HG03097 (cell line): ENCODE data around the gene CDK6.

Experiments
- ATAC-seq: cut with Tn5 transposase; IDR thresholded peaks from one replicate; pipeline ENCODE4 v1.9.1; 2021; ENCODE audit not compliant: unreplicated experiment, low FRiP score

CDK6 gene

DNA sequence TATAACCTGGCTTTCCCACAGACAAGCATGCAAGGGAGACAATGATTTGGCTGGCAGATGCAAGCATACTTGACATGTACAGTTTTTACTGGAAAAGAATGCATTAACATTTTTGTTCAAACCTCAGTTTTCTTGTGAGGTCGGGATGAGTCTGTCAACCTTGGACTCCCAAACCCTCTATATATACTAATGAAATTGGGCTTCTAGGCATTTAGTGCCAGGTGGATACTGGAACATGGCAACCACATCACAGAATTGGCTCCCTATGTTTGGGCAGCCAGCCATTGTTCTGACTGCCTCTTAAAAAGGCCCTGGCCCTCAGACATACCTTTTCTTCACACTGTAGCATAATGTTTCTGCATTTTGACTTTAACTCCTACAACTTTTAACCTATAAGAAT lies 39.1 kb downstream of the CDK6 start:
- no peak for ATAC-seq

DNA sequence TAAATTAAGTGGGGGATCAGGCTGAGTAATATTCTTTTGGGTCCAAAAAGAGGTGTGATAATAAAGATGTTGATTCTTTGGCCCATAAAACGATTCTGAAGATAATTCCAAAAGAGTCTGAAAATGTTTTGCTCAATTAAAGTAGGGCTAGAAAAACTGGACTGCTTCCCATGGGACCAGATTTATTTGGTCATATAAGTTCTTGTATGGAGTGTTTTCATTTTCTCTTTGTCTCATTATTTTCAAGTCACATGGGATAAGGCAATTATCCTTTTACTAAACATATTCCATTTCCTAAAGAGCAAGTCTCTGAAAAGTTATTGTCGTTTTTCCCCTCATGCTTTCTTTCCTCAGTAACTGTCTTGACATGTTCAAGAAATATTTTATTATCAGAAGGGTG lies 41.5 kb downstream of the CDK6 start:
- ATAC-seq, result no peak

DNA sequence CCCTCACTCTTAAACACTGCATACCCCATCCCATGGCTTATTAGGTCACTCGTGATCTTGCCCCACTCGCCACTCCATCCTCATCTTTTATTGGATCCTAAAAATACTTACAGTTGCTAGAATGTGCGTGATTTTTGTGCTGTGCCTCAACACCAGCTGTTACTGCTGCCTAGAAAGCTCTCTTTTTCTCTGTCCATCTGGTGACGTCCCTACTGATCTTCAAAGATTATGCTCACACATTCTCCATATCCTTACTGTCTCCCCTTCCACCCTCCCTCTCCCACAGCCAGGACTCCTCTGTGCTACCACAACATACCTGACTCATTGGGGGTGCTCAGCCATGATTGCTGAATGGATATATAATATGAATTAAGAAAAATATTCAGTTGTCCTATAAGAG lies 42.0 kb downstream of the CDK6 start:
- ATAC-seq, result no peak

DNA sequence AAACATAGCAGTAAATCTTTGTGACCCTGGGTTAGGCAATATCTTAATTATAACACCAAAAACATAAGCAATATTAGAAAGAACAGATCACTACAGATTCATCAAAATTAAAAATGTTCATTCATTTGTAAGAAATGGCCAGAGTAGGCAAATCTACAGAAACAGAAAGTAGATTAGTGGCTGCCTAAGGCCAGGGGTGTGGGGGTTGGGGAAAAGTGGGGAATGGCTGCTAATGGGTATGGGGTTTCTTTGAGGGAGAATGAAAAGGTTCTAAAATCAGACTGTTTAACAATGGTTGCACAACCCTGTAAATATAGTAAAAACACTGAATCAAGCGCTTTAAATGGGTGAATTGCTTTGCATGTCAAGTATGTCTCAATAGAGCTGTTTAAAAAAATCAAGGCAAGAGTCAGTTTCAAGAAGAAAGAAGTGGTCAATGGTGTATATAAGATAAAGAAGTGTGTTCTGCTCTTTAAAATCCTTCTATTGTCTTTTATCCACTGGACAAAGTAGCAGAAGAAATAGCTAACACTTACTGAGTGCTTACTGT lies 42.6 kb downstream of the CDK6 start:
- no peak for ATAC-seq

DNA sequence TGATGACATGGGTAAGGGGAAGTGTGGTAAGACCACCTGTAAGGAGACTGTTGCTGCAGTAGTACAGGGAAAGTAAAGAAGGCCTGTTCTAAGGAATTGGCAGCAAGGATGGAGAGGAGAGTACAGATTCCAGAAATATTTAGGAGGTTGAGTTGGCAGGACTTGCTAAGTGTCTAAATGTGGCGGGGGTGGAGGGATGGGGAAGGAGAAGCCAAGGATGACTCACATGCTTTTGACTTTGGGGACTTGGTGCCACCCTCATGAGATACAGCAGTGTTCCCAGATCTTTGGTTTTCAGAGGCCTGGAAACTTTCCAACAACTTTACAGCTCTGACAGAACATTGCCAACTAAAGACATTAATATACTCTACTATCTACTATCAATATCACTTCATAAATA lies 45.4 kb downstream of the CDK6 start:
- no peak for ATAC-seq

DNA sequence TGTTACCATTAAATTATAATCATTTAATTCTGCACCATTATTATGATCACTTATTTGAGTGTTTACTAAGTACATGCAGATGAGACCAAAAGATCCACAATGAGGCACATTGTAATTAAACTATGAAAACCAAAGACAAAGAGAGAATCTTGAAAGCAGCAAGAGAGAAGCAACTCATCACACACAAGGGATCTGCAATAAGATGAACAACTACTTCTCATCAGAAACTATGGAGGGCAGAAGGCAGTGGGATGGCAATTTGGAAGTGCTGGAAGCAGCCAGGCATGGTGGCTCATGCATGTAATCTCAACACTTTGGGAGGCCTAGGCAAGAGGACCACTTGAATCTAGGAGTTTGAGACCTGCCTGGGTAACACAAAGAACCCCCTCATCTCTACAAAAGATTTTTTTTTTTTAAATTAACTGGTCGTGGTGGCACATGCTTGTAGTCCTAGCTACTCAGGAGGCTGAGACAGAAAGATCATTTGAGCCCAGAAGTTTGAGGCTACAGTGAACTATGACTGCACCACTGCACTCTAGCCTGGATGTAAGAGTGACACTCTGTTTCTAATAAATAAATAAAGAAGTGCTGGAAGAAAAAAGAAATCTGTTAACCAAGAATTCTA lies 47.7 kb downstream of the CDK6 start:
- ATAC-seq, result no peak

DNA sequence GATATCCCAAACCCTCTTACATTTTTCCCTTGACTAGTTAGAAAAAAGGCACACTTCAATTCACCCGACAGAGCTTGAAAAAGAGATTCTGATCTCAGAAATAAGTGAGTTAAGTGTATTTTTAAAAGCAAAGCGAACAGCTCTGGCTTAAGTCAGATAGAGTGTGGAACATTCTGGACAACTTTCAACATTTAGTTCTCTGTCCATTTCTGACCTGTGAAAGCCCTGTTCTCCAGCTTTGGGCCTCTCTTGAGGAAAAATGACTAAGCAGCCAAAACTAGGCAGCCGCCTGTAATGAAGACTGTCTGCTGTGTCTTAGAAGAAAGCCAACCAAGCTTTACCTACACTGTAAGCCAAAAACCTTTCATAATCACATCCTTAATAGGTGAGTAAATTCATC lies 50.5 kb downstream of the CDK6 start:
- ATAC-seq, result no peak

DNA sequence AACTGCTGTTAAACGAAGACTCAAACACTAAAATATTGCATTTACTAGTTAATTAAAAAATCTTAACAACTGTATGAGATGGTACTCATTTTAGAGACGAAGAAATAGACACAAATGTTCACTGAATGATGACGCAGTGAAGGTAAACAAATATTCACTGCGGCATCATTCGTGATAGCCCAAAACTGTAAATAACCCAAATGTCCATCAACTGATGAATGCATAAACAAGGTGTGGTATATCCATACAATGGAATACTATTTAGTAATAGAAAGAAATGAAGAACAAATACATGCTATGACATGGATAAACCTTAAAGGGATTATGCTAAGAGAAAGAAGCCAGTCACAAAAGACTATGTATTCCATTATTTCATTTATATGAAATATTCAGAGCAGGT lies 51.4 kb downstream of the CDK6 start:
- no peak for ATAC-seq

DNA sequence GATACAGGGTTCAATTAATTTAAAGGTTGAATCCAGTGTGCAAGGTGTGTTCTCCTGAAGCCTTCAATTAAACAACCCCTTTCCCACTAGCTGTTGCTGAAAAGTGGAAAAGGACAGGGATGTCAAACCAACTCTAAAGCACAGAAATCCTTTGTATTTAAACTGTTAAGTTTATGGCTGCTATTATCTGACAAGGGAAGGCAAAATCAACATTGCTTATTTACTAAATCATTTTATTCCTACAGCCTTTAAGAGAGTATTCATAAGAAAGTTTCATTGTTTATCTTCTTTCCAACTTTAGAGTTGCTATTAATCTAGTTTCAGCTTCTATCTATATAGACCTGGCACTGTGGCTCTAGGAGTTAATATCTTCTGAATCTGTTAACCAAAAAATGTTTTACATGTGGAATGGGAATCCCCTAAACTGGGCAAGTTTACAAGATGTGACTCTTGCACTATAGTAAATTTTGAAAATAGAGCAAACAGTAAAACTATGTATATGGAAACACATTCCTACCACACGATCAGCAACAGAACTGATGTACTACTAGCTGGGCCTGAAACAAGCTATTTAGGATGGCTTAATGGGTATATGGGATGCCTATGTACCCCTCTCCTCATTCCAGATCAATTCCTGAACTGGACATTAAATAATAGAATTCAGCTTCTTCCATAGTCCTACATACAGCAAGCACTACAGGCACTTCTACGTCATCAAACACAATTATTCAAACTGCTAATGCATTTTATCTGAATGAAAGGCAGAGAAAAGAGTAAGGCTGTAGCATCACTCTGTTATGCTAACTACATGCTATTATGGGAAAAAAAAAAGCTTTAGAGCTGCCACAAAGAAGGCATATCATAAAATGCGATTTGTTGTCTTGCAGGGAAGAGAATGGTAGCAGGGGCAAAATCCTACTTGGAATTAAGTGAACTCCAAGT lies 52.8 kb downstream of the CDK6 start:
- ATAC-seq, result no peak

DNA sequence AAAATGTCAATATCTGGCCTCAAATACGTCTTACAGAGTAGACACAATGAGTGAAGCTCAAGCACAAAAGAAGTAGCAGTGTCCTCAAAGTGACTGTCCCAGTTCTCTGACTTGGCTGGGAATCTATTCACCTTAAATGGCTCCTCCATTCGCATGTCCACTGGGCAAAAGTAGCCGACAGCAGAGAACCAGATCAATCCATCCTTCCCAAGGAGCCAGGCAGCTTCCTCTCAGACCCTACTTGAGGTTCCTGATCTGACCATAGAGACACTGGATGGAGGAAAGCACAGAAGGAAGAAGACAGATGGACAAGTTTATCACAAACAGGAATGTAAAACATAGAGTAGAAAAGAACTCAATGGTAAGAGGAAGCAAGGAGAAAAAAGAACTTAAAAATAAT lies 53.5 kb downstream of the CDK6 start:
- no peak for ATAC-seq

DNA sequence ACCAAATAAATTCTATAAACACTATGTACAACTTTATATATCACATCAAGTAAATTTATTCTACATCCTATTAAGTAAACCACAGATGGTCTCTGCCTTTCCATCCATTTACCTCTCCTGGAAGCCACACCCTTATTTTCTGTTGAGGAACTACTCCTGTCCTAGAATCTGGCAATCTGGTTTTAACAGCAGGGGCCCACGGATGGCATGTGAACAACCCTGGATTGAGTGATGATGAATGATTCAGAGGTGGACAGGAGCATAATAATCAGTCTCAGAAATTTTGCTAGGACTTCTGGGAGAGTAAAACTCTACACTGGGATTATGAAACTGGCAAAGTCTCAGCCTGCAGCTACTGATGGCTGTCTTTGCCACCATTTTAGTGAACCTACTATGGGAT lies 54.1 kb downstream of the CDK6 start:
- no peak for ATAC-seq

DNA sequence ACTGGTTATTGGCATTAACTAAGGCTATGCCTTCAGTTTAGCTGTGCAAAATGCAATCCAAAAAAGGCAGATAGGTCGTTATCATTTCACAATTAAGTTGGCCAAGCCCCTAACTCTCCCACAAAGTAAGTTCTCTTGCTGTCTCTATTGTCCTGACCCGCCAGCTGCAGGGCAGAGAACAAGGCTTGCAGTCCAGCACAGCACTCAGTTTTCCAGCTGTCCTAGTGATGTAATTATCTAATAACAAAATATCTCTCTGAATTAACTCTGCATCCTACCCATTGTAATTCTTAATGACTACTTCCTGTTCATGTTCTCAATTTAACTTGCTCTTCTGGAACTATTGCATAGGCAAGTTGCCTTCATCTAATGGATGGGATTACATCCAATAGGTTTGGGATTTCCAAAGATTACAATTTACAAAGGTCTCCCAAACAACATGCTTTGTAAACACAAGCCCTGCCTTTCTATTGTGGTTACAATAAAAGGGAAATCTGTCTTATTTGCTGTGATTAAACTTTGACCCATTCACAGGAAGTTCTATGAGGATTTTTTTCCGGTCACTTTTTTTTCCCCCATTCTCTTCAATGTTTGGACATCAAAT lies 55.2 kb downstream of the CDK6 start:
- ATAC-seq, result no peak

DNA sequence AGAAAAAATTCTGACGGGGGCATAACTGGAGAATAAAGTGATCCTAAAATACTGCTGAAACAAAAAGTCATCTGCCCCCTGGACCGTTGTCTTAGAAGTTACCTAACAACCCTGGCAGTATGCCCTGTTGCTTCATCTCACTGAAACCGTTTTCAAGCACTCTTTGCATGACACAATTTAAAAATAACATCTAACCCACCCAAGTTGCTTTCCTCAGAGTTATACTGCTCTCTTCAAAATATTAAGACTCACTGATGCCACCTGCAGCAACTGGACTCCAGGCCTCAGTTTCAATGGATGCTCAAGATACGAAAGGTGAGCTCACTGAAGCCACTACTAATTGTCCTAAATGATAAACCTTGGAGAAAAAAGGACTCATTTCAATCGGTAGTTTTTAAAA lies 57.4 kb downstream of the CDK6 start:
- ATAC-seq, result peak; percentile 52

DNA sequence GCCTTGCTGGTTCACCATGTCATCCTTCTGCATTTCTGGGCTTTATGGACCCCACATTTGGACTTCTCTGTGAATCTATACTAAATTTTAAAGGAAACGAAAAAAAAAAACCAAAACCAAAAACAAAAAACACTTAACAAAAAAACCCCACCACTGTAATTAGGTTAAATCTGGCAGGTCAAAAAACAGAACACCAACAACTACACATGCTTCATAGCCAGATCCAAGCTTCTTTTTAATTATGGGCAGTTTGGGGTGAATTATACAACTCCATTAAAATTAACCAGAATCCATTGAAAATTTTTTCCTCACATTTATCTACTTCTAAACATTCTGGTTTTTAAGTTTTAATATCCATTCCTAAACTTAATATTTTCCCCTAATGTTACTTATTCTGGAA lies 58.4 kb downstream of the CDK6 start:
- no peak for ATAC-seq

DNA sequence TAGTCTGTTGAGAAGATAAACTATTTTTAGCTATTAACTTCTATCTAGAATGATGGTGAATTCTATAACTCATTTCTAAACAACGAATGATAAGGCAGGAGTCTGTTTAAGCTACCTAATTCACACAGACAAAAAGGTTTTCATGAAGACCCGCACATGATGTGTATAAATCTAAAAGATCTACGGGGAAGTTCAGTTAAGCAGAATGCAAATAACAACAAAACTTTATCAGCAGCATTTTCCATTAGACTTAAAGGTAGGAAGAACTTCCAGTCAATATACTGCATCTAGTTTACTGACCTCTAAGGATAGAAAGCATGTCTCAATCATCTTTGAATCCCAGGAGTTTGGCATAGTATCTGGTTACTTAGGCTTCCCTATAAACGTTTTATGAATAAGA lies 62.6 kb downstream of the CDK6 start:
- ATAC-seq, result no peak

DNA sequence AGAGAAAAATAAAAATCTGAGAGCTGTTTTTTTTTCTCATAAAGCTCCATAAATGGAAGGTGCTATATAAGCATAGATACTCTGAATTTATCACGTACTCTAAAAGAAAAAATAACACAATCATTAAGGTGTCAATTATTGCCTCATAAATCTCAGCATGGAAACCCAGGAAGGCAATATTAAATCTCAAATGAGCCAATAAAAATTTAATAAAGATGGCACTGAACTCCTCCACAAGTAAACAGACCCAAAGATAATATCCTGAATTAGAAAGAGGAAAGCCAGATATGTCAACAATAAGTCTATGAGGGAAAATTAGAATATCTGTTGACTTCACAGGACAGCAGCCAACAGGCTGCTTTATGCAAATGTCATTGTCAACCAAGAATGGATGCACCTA lies 66.5 kb downstream of the CDK6 start:
- ATAC-seq, result no peak

DNA sequence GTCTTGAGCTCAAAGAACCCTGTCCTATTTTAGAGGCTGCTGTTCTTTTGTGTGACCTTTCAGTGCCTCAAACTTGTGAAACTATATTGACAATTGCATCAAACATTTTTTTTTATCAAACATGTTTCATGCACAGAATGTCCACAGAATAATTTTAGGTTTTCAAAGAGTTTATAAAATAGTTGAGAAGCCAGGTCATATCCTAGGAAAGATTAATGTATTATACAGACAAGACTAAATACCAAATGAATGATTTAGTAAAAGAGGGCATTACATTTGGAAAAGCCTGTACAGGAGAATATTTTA lies 67.0 kb downstream of the CDK6 start:
- no peak for ATAC-seq

DNA sequence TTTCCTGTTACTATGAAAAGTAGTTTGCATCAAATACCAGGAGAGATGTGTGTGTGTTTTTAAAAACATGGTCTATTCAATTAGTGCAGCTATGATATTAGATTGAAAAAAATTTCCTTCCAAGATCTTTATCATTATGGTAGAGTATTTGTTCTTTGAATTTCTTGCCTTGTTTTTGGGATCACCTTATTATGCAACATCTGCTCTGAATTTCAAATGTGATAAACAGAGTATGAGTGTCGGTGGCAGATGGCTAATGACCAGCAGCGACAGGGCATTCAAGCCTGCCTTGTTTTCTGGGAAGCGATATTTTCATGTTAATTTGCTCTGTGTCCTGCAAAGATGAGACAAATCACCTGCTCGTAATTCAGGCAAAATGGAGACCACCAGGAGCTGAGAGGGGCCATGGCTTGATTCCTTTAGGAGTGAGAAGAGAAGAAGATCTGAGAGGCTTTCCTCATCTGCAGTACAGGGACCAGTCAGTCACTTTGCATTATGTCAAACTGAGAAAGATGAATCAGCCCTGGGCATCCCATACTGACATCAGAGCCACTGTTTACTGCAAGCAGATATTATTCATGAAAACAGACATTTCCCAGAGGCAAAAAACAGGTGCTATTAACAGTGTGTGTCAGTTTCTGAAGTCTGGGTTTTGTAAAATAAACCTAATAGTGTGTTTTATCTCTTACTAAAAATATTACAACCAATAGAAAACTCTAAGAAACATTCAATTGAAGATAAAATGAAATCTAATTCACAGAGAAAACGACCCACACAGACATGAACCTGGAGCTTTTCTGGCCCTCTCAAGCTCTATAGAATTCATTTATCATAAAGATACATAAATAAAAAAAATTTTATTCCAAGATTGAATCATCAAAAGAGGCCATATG lies 67.6 kb downstream of the CDK6 start:
- ATAC-seq, result peak; percentile 60

DNA sequence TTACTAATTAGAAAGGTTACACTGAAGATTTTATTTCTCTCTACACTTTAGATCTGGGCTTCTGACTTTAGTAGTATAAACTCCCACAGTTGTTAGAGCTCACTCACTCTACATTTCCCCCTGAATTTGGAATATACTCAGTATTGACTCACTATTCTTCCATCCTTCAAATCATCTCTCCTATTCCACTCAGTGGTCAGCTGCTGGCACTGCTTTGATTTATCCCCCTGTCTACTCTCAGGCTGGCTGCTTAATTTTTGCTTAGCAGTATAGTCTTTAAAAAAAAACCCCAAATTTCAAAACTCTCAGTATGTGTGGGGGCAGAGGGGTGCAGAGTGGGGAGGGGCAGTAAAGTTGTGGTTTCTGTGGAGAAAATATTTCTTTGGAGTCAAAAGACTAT lies 68.9 kb downstream of the CDK6 start:
- no peak for ATAC-seq

DNA sequence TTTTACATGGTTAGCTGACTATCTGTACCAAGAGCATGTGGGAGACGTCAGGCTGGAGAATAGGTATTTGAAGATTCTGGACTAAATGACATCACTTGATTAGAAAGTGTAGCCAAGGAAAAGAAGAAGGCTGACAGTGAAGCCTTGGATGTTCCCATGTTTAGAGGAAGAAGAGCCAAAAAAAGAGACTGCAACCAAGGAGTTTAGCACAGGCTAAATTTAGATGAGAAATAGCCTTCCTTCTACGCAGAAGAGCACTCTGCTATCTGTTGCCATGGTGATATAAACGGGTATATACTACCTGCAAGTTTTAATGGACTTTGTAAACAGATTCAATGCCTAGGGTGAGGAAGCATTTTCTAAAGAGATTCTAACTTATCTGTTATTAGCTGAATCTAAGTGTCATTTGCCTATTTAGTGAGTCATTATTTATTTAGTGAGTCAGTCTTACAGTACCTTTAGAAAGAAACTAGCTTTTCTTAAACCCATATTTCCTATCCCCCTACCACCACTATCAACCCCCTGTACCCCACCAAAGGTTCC lies 69.8 kb downstream of the CDK6 start:
- ATAC-seq, result no peak
